ENCODE data around the gene TRIP13. TPM values are rescaled to one million over a fixed set of nuclear protein-coding genes. Genes with fewer than 3 reads are reported as not detected.

The TRIP13 gene
- total and polyA plus RNA-seq, 10 of the 15 experiments (the other 5 are each of a cell fraction or from before 2014, with no cell fraction given), result 15.1 to 64.9 (median 32.2) TPM

DNA sequence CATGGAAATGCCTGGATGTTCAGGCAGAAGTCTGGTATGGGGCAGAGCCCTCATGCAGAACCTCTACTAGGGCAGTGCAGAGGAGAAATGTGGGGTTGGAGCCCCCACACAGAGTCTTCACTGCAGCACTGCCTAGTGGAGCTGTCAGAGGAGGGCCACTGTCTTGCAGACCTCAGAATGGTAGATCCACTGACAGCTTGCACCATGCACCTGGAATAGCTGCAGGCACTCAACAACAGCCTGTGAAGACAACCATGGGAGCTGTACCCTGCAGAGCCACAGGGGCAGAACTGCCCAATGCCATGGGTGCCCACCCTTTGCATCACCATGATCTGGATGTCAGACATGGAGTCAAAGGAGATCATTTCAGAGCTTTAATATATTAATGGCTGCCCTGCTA lies 36.9 kb downstream of the TRIP13 start:
- no peak for ATAC-seq
- in situ Hi-C loops (cut with MboI), result no loop called here
- Histone ChIP-seq H4K20me1 (ENCODE audit: control insufficient read depth, insufficient read depth) (no peaks in the 10 kb centered on the region), H3K9me3 (replicated peaks; ENCODE audit: control insufficient read depth, insufficient read depth, low read length) (no peaks in the 10 kb centered on the region), H3K36me3 (ENCODE audit: control insufficient read depth in 2 of 2, insufficient read depth in 2 of 2, low read length in 1 of 2) (no peaks in the 10 kb centered on the region), H3K4me2 (ENCODE audit: control insufficient read depth, insufficient read depth) (no peak overlapping the region), H3K79me2 (ENCODE audit: control insufficient read depth, insufficient read depth, low read length) (no peaks in the 10 kb centered on the region), H3K27me3 (replicated peaks in 1 of 2; ENCODE audit: control insufficient read depth in 2 of 2, insufficient read depth in 2 of 2, low read length in 1 of 2) (no peaks in the 10 kb centered on the region), H3K4me1 (ENCODE audit: control insufficient read depth, insufficient read depth, low read length) (no peaks in the 10 kb centered on the region), H3K9ac (ENCODE audit: control insufficient read depth, insufficient read depth, low read length) (no peak overlapping the region), H2AFZ (ENCODE audit: control insufficient read depth, low read depth, low read length) (no peak overlapping the region), H3K4me3 (no peak overlapping the region), H3K27ac (ENCODE audit: control insufficient read depth, insufficient read depth) (no peak overlapping the region)
- ChIA-PET SMC1A (ENCODE audit: uncharacterized antibody, unreplicated experiment) (no interaction called here), CTCF (no interaction called here), POLR2A (no interaction called here), RAD21 (ENCODE audit: unreplicated experiment) (no interaction called here)
- TF ChIP-seq, protein P1, sequence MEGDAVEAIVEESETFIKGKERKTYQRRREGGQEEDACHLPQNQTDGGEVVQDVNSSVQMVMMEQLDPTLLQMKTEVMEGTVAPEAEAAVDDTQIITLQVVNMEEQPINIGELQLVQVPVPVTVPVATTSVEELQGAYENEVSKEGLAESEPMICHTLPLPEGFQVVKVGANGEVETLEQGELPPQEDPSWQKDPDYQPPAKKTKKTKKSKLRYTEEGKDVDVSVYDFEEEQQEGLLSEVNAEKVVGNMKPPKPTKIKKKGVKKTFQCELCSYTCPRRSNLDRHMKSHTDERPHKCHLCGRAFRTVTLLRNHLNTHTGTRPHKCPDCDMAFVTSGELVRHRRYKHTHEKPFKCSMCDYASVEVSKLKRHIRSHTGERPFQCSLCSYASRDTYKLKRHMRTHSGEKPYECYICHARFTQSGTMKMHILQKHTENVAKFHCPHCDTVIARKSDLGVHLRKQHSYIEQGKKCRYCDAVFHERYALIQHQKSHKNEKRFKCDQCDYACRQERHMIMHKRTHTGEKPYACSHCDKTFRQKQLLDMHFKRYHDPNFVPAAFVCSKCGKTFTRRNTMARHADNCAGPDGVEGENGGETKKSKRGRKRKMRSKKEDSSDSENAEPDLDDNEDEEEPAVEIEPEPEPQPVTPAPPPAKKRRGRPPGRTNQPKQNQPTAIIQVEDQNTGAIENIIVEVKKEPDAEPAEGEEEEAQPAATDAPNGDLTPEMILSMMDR (IDR thresholded peaks at IDR 0.05 in 2 of 3, conservative IDR thresholded peaks at IDR 0.05 in 1 of 3; ENCODE audit: control insufficient read depth in 2 of 3, extremely low read depth in 1 of 3, insufficient read depth in 1 of 3, low read depth in 3 of 3, low read length in 3 of 3), result no peak
- no peak for TF ChIP-seq JUND (IDR thresholded peaks at IDR 0.05; ENCODE audit: low read depth, low read length)
- TF ChIP-seq SUZ12 (IDR thresholded peaks at IDR 0.05; ENCODE audit: unreplicated experiment), result no peak
- intact Hi-C loops (cut with micrococcal nuclease; ENCODE audit: unreplicated experiment), result no loop called here
- DNase-seq (ENCODE audit: low read depth, low spot score), result no peak
- no peak for FAIRE-seq
- BruUV-seq (replicated peaks), result no TSS peak

DNA sequence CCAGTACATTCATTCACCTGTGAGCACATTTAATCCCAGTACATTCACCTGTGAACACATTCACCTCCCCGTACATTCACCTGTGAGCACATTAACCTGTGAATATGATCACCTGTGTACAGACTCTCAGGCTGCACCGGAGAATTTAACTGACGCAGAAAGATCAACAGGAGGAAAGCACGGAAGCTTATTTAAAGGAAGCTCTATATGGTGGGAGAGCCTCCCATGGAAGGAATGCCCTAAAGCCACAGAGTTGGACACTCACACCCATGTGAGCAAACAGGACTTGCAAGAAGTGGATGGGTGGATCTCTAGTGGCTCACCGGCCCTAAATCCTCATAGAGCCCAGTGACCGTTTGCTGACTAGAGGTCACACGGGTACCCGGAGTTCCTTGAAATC lies 38.2 kb downstream of the TRIP13 start:
- intact Hi-C loops (cut with micrococcal nuclease; ENCODE audit: unreplicated experiment), result no loop called here
- TF ChIP-seq FOXM1 (IDR thresholded peaks at IDR 0.05; ENCODE audit: low read depth, low read length), result no peak
- TF ChIP-seq ZNF24 (IDR thresholded peaks at IDR 0.05), result no peak
- TF ChIP-seq JUND (IDR thresholded peaks at IDR 0.05; ENCODE audit: low read depth, low read length), result no peak
- TF ChIP-seq POLR2AphosphoS5 (IDR thresholded peaks at IDR 0.05; ENCODE audit: low read length), result no peak

More for the DNA sequence above, 38.2 kb downstream of the TRIP13 start:
- no peaks in the 10 kb centered on the region for H4K20me1 ChIP-seq (ENCODE audit: control insufficient read depth, insufficient read depth)
- no peak overlapping the region for H3K27ac ChIP-seq (ENCODE audit: control insufficient read depth, insufficient read depth)
- WGBS (ENCODE audit: insufficient coverage, insufficient replicate concordance, low lambda C conversion rate, missing lambda C conversion rate), result 82% methylated on average over 8 of the region's 8 CpGs
- no peak overlapping the region for H3K4me2 ChIP-seq (ENCODE audit: control insufficient read depth, insufficient read depth)
- RAD21 ChIA-PET (ENCODE audit: unreplicated experiment), result no interaction called here
- H3K36me3 ChIP-seq (ENCODE audit: control insufficient read depth in 2 of 2, insufficient read depth in 2 of 2, low read length in 1 of 2), result no peaks in the 10 kb centered on the region
- H2AFZ ChIP-seq (ENCODE audit: control insufficient read depth, low read depth, low read length), result no peak overlapping the region
- BruUV-seq (replicated peaks), result no TSS peak
- no peak overlapping the region for H3K9ac ChIP-seq (ENCODE audit: control insufficient read depth, insufficient read depth, low read length)
- FAIRE-seq (no peak), DNase-seq (ENCODE audit: low read depth, low spot score) (no peak), ATAC-seq (no peak)
- in situ Hi-C loops (cut with MboI), result loop anchor here (10.0 kb wide), 1 partner anchor 724 kb away; no protein-coding TSS in a partner anchor
- H3K79me2 ChIP-seq (ENCODE audit: control insufficient read depth, insufficient read depth, low read length), result no peaks in the 10 kb centered on the region
- no peaks in the 10 kb centered on the region for H3K9me3 ChIP-seq (replicated peaks; ENCODE audit: control insufficient read depth, insufficient read depth, low read length)
- CTCF ChIA-PET, result interaction anchor here (0.6 to 1.0 kb wide), 2 partner anchors 9 to 210 kb away, joined by 3 to 4 read pairs; no protein-coding TSS in a partner anchor
- POLR2A ChIA-PET, result no interaction called here
- no peaks in the 10 kb centered on the region for H3K27me3 ChIP-seq (replicated peaks in 1 of 2; ENCODE audit: control insufficient read depth in 2 of 2, insufficient read depth in 2 of 2, low read length in 1 of 2)
- H3K4me3 ChIP-seq, result no peak overlapping the region
- SMC1A ChIA-PET (ENCODE audit: uncharacterized antibody, unreplicated experiment), result interaction anchor here (1.5 kb wide), 1 partner anchor 9 kb away, joined by 4 read pairs; no protein-coding TSS in a partner anchor
- no peaks in the 10 kb centered on the region for H3K4me1 ChIP-seq (ENCODE audit: control insufficient read depth, insufficient read depth, low read length)

All from GM12878 (cell line).